ENCODE data around the gene CTTNBP2.

The CTTNBP2 gene

DNA sequence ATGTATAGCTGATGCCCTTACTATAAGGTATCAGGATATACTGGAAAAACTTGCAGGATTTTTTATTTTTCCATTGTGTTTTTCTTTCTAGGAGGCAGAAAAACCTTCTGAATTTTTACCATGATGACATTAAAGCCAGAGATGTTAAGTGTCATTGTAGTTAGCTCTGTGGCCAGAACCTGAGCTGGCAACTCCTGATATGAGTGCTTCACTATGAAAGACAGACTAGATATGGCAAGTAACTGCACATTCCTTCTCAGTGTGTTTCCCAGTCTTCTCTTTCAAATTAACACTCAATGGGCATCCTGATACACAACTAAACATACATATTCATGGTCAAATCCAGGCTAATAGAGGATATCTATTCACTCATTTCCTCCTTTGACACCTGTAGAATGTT is 166.2 kb downstream of the CTTNBP2 start:
- H3K4me3 ChIP-seq (ENCODE audit: low read length), result no peak overlapping the region
- DNase-seq (ENCODE audit: low read depth), result no peak
- TF ChIP-seq, protein P1, sequence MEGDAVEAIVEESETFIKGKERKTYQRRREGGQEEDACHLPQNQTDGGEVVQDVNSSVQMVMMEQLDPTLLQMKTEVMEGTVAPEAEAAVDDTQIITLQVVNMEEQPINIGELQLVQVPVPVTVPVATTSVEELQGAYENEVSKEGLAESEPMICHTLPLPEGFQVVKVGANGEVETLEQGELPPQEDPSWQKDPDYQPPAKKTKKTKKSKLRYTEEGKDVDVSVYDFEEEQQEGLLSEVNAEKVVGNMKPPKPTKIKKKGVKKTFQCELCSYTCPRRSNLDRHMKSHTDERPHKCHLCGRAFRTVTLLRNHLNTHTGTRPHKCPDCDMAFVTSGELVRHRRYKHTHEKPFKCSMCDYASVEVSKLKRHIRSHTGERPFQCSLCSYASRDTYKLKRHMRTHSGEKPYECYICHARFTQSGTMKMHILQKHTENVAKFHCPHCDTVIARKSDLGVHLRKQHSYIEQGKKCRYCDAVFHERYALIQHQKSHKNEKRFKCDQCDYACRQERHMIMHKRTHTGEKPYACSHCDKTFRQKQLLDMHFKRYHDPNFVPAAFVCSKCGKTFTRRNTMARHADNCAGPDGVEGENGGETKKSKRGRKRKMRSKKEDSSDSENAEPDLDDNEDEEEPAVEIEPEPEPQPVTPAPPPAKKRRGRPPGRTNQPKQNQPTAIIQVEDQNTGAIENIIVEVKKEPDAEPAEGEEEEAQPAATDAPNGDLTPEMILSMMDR (IDR thresholded peaks at IDR 0.05; ENCODE audit: insufficient read depth, low read depth, low read length, missing control alignments), result no peak

DNA sequence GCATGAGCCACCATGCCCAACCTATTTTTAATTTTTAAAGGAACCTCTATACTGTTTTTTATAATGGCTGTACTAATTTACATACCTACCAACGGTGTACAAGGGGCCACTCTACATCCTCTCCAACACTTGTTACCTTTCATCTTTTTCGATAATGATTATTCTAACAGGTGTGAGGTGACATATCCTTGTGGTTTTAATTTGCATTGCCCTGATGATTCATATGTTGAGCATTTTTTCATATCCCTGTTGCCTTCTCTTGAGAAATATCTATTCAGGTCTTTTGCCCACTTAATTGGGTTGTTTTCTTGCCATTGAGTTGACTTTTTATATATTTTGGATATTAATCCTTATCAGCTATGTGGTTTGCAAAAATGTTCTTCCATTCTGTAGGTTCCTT is 167.0 kb downstream of the CTTNBP2 start:
- TF ChIP-seq, protein P1 (IDR thresholded peaks at IDR 0.05; ENCODE audit: insufficient read depth, low read depth, low read length, missing control alignments), result no peak
- DNase-seq (ENCODE audit: low read depth), result peak; percentile 52
- H3K4me3 ChIP-seq (ENCODE audit: low read length), result no peak overlapping the region

DNA sequence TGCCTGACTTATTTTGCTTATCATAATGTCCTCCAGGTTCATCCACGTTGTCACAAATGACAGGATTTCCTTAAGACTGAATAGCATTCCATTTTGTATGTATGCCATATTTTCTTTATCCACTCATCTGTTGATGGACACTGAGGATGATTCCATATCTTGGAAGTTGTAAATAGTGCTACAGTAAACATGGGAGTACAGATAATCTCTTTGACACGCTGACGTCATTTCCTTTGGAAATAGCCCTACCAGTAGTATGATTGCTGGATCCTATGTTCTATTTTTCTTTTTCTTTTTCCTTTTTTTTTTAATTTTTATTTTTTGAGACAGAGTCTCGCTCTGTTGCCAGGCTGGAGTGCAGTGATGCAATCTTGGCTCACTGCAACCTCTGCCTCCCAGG is 167.6 kb downstream of the CTTNBP2 start:
- no peak for DNase-seq (ENCODE audit: low read depth)
- TF ChIP-seq, protein P1 (IDR thresholded peaks at IDR 0.05; ENCODE audit: insufficient read depth, low read depth, low read length, missing control alignments), result no peak
- H3K4me3 ChIP-seq (ENCODE audit: low read length), result no peak overlapping the region

DNA sequence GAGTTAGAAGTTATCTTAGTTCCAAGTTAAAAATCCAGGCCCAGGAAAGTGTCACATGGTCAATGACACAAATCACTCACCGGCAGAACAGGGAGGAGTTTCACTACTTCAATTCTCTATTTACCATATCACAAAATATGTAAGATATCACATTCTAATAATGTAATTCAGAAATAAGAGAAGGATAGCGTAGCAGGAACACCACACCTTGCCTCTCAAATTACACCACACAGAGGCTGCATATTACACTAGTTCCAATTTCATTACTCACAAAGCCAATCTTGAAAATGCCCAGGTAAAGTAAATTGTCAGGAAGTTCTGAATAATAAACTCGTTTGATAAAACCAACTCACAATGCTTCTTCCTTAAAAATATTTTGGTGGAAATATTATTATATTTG is 169.2 kb downstream of the CTTNBP2 start:
- peak; percentile 55 for DNase-seq (ENCODE audit: low read depth)
- TF ChIP-seq, protein P1 (IDR thresholded peaks at IDR 0.05; ENCODE audit: insufficient read depth, low read depth, low read length, missing control alignments), result no peak
- H3K4me3 ChIP-seq (ENCODE audit: low read length), result no peak overlapping the region

DNA sequence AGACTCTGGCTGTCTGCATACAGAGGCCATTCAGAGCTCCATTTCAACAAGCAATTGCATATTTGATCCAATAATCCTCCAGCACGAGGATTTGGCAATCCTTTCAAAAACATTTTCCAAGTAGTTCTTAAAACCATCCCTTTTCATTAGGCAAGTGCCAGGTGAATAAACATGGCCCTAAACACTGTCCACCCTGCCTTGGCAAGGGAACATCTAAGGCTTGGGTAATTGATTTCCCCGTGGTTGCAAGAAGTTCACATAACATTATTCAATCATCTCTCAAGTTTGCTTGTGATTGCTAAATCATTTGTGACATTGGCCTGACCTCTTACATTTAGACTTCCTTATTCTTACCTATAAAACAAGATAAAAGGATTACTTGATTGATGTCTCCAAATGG is 175.2 kb downstream of the CTTNBP2 start:
- DNase-seq (ENCODE audit: low read depth), result no peak
- TF ChIP-seq, protein P1 (IDR thresholded peaks at IDR 0.05; ENCODE audit: insufficient read depth, low read depth, low read length, missing control alignments), result no peak
- no peak overlapping the region for H3K4me3 ChIP-seq (ENCODE audit: low read length)

DNA sequence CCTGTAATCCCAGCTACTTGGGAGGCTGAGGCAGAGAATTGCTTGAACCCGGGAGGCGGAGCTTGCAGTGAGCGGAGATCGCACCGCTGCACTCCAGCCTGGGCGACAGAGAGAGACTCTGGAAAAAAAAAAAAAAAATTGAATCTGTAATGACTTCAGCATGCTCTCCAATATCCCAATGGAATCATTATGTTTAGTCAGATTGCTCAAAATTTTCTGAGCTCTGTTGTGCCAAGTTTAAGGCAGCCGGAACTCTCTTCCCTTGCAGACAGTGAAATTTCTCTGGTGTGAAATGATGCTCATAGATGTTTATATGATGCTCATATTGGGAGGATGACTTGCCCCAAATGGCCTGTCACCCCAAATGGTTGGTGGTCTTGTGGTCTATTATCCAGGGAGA is 180.9 kb downstream of the CTTNBP2 start:
- TF ChIP-seq, protein P1 (IDR thresholded peaks at IDR 0.05; ENCODE audit: insufficient read depth, low read depth, low read length, missing control alignments), result no peak
- H3K4me3 ChIP-seq (ENCODE audit: low read length), result no peak overlapping the region
- no peak for DNase-seq (ENCODE audit: low read depth)

DNA sequence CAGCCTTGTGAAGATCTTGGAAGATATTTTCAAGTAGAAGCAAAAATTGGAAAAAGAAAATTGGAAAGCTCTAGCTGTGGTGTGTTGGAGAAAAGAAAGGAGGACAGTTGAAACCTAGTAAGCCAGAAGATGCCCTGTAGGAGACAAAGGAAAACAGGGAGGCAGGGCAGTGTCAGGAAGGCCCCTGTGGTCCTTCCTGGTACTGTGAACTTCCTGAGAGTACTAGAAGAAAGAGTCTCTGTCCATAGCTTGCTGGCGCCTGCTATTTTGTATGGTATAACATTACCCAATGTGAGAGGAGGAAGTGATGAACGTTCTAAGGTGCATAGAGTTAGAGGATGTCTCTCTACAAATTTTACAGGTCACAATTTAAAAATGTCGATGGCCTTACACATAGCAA is 183.1 kb downstream of the CTTNBP2 start:
- no peak for DNase-seq (ENCODE audit: low read depth)
- no peak overlapping the region for H3K4me3 ChIP-seq (ENCODE audit: low read length)
- TF ChIP-seq, protein P1 (IDR thresholded peaks at IDR 0.05; ENCODE audit: insufficient read depth, low read depth, low read length, missing control alignments), result no peak

Measured in epithelial cell of esophagus (primary cell).